Fibroblast of skin of right biceps (primary cell): ENCODE results near the gene CNN1.
A peak's percentile ranks its signal among the peaks of the same experiment; 100 is the strongest.

ENCODE experiments used
- DNase-seq: peaks from one replicate; pipeline ENCODE4 v3.0.0-alpha.2; 2013

The CNN1 gene

DNA sequence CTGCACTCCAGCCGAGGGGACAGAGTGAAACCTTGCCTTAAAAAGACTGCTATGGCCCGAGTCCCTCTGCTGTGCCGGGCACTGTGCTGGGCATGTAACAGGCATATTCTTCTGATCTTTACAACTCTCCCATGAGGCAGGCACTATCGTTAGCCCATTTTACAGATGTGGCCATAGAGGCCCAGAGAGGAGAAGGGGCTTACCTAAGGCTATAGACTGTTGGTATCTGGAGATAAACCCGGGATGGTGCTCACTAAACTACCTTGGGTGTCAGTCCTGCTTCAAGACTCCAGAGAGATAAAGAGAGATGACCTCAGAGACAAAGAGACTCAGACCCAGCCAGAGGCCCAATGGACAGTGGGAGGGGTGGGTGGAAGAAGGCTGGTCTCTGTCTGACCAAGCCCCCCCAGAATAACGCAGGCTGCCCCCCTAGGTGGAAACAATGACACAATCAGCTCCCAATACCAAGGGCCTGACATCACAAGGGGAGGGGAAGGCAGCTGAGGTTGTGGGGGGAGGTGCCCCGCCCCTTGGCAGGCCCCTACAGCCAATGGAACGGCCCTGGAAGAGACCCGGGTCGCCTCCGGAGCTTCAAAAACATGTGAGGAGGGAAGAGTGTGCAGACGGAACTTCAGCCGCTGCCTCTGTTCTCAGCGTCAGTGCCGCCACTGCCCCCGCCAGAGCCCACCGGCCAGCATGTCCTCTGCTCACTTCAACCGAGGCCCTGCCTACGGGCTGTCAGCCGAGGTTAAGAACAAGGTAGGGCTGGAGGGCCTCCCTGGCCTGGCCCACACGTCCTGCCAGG is at the start of gene CNN1:
TSS of gene CNN1 (plus strand) at position 620 of the 805 bp plus-strand sequence. CDS start at position 697, 77 bp downstream.
- peak; percentile 96 for DNase-seq

DNA sequence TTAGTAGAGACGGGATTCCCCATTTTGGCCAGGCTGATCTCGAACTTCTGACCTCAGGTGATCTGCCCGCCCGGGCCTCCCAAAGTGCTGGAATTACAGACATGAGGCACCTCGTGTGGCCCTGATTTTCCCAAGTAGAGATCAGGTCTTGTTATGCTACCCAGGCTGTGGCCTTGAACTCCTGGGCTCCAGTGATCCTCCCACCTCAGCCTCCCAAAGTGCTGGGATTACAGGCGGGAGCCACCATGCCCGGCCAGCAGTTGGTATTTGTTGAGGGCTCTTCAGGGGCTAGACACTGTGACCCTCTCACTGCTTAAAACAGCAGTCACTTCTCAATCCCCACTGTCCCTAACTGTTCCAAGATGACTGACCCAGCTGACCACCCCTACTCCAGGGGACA is 49.3 kb upstream of the CNN1 start:
- no peak for DNase-seq

DNA sequence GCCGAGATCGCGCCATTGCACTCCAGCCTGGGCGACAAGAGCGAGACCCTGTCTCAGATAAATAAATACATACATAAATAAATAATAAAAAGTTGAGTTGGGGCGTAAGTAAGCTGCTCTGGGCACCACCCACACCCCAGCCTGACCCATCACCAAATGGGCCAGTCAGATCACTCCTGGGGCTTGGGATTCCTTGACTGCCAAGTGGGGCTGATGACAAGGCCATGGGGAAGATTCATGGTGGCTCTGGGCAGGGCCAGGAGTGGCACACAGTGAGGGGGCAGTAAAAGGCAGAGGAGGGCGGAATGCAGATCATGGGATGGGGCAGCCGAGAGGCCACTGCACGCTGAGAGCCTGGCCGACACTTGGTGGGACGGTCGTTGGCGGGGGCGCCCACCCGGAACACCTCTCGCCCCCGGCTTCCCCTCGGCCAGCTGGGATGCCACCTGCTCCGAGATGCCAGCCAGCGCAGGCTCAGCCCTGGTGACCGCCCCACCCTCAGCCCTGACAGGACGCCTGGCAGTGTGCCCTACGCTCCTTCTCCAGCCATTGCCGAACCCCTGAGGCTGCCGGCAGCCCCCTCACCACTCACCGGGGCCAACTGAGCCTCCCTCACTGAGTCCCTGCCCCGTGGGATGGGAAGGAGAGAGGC is 43.9 kb upstream of the CNN1 start:
- DNase-seq = no peak

DNA sequence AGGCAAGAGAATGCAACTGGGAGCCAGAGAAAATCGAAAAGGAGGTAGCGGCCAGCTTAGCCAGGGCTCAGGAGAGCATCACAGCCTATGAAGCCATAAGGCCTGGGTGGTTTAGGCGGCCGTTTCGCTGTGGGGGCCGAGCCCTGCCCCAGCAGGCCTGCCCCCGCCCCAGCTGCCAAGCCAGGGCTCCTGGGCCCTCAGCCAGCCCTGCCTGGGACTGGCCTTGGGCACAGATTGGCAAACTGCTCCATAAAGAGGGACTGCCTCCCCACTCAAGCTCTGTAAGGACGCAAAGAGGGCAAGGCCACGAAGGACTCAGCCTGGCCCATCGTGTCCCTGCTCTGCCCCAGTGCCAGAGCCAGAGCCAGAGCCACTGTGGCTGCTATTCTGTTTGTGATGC is 43.2 kb upstream of the CNN1 start:
- no peak for DNase-seq

DNA sequence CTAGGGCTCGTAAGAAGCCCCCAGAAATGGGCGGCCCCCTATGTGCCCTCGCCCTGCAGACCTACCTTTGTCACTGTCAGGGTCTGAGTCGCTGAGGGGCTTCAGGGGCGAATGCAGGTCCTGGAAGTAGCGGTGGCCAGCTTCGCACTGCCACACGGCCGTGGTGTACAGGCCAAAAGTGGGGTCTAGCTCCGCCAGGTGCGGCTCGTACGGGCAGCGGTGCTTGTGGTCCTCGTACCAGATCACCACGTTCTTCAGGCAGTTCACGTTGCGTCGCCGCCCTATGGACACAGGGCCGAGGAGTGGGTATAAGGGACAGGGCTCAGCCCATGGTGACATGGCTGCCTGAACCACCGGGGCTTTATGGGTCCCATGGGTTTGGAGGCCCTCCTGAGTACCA is 42.8 kb upstream of the CNN1 start:
- no peak for DNase-seq

GRCh38 chr19:11496391-11497163 is 42.1 kb upstream of the CNN1 start:
- DNase-seq = peak; percentile 88

DNA sequence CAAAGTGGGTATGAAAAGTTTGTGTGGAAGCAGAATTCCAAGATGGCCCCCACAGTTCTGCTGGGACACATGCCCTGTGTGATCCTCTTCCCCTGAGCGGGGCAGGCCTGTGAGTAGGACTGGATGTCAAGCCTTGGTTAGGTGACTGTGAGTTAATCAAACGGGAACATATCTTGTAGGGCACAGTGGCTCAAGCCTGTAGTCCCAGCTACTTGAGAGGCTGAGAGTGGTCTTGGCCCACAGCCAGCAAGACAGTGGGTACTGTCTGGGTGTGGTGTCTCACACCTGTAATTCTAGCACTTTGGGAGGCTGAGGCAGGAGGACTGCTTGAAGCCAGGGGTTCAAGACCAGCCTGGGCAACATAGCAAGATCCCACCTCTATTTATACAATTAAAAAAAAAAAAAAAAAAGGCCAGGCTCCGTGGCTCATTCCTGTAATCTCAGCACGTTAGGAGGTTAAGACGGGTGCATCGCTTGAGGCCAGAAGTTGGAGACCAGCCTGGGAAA is 39.4 kb upstream of the CNN1 start:
- no peak for DNase-seq

DNA sequence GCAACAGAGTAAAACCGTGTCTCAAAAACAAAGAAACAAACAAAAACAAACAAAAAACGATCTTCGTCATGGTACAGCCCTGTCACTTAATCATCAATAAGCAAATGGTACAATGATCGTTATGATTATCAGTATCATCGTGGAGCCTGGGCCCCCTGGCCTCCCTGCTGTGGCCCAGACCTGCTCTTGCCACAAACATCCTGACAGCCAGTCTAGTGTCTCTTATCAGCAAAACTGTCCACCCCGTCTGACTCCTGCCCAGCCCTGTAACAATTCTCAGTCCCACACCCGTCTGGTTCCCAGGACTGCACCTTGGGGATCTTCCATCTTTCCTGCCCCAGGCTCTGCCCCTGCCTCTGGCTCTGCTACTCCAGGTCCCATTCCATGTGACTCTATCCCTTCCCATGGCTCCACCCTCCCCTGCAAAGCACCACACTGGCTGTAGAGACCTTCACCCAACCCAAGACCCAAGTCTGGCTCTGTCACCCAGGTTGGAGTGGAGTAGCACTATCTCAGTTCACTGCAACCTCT is 38.7 kb upstream of the CNN1 start:
- no peak for DNase-seq

- no peak for DNase-seq
Observed at GRCh38 chr19:11504502-11505031, 34.1 kb upstream of the CNN1 start.

DNA sequence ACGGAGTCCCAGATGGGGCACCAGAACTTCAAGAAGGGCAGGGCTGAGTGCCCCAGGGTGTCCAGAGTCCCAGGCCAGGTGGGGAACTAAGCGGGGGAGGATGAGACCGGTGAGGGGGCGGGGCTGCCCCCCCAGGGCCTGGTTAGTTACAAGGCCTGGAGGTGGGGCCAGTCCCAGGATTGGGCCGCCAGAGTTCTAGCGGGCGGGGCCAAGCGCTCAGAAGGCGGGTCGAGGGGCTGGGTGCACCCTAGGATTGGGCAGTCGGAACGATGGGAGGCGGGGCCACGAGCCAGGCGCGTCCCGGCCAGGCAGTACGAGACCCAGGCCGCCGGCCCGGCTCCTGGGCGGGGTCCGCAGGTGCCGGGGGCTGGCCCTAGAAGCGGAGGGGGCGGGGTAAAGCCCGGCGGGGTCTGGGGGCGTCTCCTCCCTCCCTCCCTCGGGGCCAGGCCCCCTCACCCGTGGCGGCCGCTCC is 33.6 kb upstream of the CNN1 start:
- DNase-seq = peak; percentile 95

- DNase-seq = peak; percentile 96
Observed at GRCh38 chr19:11505504-11506100, 33.0 kb upstream of the CNN1 start, which contains the start of gene ZNF653. Gene ZNF653, minus strand, starts transcription at chr19:11505839. Its CDS starts 53 bp downstream, at chr19:11505786.

GRCh38 chr19:11506101-11506555 is 32.5 kb upstream of the CNN1 start:
- no peak for DNase-seq

DNA sequence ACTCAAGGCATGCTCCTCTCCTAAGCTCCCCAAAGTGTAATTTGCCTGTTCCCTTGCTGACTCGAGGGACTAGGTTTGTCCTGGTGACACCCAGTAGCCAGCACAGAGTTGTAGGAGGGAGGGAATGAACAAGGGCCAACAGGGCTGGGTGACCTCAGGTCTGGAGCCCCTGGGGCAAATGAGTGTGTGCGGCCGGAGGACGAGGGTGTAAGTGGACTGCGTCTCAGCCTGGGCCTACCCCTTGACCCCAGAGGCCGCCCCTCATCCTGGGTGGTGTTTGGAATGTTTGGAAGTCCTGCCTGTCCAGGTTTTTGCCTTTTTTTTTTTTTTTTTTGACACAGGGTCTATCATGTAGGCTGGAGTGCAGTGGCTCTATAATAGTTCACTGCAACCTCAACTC is 31.7 kb upstream of the CNN1 start:
- DNase-seq = no peak

DNA sequence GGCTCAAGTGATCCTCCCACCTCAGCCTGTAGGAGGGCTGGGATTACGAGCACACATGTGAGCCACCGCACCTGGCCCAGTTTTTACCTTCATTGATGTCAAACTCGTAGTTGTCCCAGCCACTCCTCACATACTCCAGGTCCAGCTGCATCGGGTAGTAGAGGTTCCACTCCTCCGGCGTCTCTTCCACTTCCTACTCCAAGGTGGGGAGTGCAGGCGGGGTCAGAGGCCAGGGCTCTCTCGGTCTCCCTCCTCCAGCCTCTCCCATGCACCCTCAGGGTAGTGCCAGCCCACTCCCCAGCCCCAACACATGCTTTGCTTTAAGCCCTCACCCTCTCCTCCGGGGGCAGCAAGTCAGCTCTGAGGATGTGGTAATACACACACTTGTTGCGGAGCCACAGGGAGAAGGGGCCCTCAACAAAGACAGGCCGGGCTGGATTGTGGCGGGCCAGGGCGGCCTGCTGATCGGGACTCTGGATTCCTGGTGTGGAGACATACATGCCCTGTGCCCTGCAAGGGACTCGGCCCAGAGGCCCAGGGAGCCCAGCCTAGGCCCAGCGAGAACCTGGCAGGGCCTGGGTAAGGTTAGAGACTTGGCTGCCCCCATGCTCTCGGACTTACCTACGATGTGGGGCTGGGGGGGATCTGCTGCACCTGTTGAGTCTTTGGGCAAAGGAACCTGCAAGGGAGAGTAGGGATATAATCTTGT is 31.1 kb upstream of the CNN1 start:
- DNase-seq = no peak

- DNase-seq = no peak
Observed at GRCh38 chr19:11510444-11510843, 28.2 kb upstream of the CNN1 start.

DNA sequence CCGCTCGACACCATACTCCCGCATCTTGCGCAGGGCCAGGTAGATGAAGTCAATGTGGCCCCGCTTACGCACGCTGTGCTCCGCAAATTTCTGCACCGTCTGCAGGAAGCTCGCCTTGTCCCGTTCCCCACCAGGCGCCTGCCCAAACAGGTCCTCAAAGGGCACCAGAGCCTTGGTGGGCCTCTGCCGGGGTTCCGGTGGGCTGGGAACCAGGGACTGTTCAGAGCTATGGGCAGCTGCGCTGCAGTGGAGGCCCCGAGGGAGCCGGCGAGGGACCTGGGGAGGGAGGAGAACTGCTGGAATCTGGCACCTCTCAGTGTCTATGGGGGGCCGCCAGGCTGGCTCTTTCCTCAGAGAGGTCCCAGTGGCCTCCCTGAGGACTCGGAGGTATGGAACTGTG is 24.7 kb upstream of the CNN1 start:
- DNase-seq = no peak

- DNase-seq = no peak
Observed at GRCh38 chr19:11519138-11519537, 19.5 kb upstream of the CNN1 start.

GRCh38 chr19:11528551-11529341 is 9.9 kb upstream of the CNN1 start, which contains the start of gene ECSIT:
Gene ECSIT, minus strand, starts transcription at chr19:11529134. Its CDS starts 9,964 bp downstream, at chr19:11519170.
- DNase-seq = peak; percentile 99

DNA sequence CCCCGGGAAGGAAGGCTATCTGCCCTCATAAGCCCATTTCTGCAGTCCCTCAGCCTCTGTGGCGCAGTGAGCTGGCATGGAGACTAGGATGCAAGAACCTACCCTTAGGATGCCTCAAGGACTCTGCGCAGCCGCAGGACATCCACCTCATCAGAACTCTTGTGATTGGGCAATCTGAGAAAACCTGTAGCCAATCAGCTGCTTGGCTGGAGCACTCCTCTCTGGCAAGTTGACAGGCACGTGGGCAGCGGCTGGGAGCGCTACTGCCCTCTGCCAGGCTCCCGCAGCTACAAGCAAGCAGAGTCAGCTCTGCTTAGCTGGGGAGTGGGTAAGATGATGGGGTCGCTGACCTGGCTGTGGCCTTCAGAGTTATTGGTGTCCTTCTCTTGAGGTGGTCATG is 8.2 kb upstream of the CNN1 start:
- peak; percentile 81 for DNase-seq

DNA sequence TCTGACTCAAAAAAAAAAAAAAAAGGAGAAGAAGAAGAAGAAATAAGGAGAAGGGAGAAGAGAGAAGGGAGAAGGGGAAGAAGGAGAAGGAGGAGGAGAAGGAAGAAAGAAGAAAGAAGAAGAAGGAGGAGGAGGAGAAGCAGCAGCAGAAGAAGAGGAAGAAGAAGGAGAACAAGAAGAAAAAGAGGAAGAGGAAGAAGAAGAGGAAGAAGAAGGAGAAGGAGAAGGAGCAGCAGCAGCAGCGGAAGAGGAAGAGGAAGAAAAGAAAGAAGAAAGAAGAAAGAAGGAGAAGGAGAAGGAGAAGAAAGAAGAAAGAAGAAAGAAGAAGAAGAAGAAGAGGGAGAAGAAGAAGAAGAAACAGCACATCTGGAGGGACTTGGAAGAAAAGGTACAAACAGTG is 4.1 kb upstream of the CNN1 start:
- DNase-seq = no peak

GRCh38 chr19:11534948-11535347 is 3.7 kb upstream of the CNN1 start:
- DNase-seq = peak; percentile 31
